Measurements from ENCODE around the gene MGRN1. TPM values are rescaled to one million over a fixed set of nuclear protein-coding genes. Genes with fewer than 3 reads are reported as not detected.

The MGRN1 gene
- polyA plus RNA-seq, 1 donor from 2014 or later = 35.9 TPM

- H3K9ac ChIP-seq (ENCODE audit: low read length) = peak overlapping the region; percentile 98
Measured at GRCh38 chr16:4624827-4625559, 367 bp downstream of the MGRN1 start.

DNA sequence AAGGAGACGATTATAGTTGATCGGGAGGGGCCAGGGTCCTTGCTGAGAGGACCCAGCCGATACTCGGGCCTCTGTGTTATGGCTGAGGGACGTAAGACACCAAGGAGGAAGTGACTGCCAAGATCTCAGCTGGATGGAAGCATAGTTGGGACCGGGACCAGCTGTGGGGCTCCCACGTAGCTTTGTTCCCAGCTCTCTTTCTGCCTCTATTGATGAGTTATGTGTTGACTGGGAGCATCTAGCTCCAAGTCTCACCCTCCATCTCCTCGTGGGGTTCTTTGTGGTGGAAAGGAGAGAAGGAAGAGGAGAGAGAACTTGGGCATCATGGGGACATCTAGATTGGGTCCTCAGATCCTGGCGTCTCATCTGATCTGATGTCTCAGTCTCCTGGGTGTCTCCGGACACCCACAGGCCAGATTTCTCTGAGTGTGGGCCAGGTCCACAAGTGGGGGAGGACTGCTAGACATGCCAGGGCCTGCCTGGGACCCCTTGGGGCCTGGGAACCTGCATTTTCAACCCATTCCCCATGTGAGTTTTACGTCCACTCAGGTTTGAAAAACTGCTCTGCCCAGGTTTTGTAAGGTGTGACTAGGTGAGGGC is 1.0 kb downstream of the MGRN1 start:
- Histone ChIP-seq H3K27me3 (ENCODE audit: insufficient read depth, low read depth, low read length) (no peaks in the 10 kb centered on the region), H4K20me1 (ENCODE audit: insufficient read depth) (no peaks in the 10 kb centered on the region), H3K27ac (ENCODE audit: low read length) (peak overlapping the region; percentile 95), H3F3A (ENCODE audit: insufficient read depth, low read length, poor library complexity, severe bottlenecking) (no peaks in the 10 kb centered on the region), H3K4me2 (ENCODE audit: low read length) (peak overlapping the region; percentile 96), H3K4me3 (ENCODE audit: low read length) (peak overlapping the region; percentile 98), H3K9ac (ENCODE audit: low read length) (peak overlapping the region; percentile 98), H3K79me2 (replicated peaks; ENCODE audit: insufficient read depth, low read length) (peaks cover 46% of the 10 kb centered on the region), H2AFZ (ENCODE audit: low read depth, low read length) (peak overlapping the region; percentile 40), H3K9me3 (ENCODE audit: low read length) (no peaks in the 10 kb centered on the region), H3K9me2 (ENCODE audit: insufficient read depth, low read length) (no peaks in the 10 kb centered on the region), H3K36me3 (ENCODE audit: insufficient read depth, low read length) (no peaks in the 10 kb centered on the region)
- TF ChIP-seq TAF1 (IDR thresholded peaks at IDR 0.05; ENCODE audit: low read depth) (no peak), RAD21 (conservative IDR thresholded peaks at IDR 0.05) (no peak), CTCF (IDR thresholded peaks at IDR 0.05; ENCODE audit: poor library complexity, severe bottlenecking) (no peak), EZH2 (IDR thresholded peaks at IDR 0.05; ENCODE audit: borderline replicate concordance, insufficient read depth, low read length, poor library complexity, severe bottlenecking) (no peak), SMC3 (conservative IDR thresholded peaks at IDR 0.05; ENCODE audit: poor library complexity) (no peak), EP300 (conservative IDR thresholded peaks at IDR 0.05; ENCODE audit: poor library complexity, severe bottlenecking) (no peak), POLR2AphosphoS5 (IDR thresholded peaks at IDR 0.05) (no peak)

More at GRCh38 chr16:4624827-4625559, 367 bp downstream of the MGRN1 start:
- peak overlapping the region; percentile 95 for H3K27ac ChIP-seq (ENCODE audit: low read length)
- peak overlapping the region; percentile 96 for H3K4me2 ChIP-seq (ENCODE audit: low read length)
- H3K36me3 ChIP-seq (ENCODE audit: insufficient read depth, low read length) = no peaks in the 10 kb centered on the region
- H2AFZ ChIP-seq (ENCODE audit: low read depth, low read length) = peak overlapping the region; percentile 51
- peak overlapping the region; percentile 98 for H3K4me3 ChIP-seq (ENCODE audit: low read length)
- no peaks in the 10 kb centered on the region for H3K27me3 ChIP-seq (ENCODE audit: insufficient read depth, low read depth, low read length)
- no peaks in the 10 kb centered on the region for H3K9me2 ChIP-seq (ENCODE audit: insufficient read depth, low read length)
- H3F3A ChIP-seq (ENCODE audit: insufficient read depth, low read length, poor library complexity, severe bottlenecking) = no peaks in the 10 kb centered on the region
- no peaks in the 10 kb centered on the region for H3K9me3 ChIP-seq (ENCODE audit: low read length)
- peaks cover 41% of the 10 kb centered on the region for H3K79me2 ChIP-seq (replicated peaks; ENCODE audit: insufficient read depth, low read length)
- TF ChIP-seq RAD21 (conservative IDR thresholded peaks at IDR 0.05) (no peak), EP300 (conservative IDR thresholded peaks at IDR 0.05; ENCODE audit: poor library complexity, severe bottlenecking) (peak; percentile 17), TAF1 (IDR thresholded peaks at IDR 0.05; ENCODE audit: low read depth) (peak; percentile 20), EZH2 (IDR thresholded peaks at IDR 0.05; ENCODE audit: borderline replicate concordance, insufficient read depth, low read length, poor library complexity, severe bottlenecking) (no peak), POLR2AphosphoS5 (IDR thresholded peaks at IDR 0.05) (peak; percentile 85), CTCF (IDR thresholded peaks at IDR 0.05; ENCODE audit: poor library complexity, severe bottlenecking) (no peak), SMC3 (conservative IDR thresholded peaks at IDR 0.05; ENCODE audit: poor library complexity) (no peak), MXI1 (conservative IDR thresholded peaks at IDR 0.05; ENCODE audit: poor library complexity, severe bottlenecking) (peak; percentile 71)
- TF ChIP-seq, protein P1, sequence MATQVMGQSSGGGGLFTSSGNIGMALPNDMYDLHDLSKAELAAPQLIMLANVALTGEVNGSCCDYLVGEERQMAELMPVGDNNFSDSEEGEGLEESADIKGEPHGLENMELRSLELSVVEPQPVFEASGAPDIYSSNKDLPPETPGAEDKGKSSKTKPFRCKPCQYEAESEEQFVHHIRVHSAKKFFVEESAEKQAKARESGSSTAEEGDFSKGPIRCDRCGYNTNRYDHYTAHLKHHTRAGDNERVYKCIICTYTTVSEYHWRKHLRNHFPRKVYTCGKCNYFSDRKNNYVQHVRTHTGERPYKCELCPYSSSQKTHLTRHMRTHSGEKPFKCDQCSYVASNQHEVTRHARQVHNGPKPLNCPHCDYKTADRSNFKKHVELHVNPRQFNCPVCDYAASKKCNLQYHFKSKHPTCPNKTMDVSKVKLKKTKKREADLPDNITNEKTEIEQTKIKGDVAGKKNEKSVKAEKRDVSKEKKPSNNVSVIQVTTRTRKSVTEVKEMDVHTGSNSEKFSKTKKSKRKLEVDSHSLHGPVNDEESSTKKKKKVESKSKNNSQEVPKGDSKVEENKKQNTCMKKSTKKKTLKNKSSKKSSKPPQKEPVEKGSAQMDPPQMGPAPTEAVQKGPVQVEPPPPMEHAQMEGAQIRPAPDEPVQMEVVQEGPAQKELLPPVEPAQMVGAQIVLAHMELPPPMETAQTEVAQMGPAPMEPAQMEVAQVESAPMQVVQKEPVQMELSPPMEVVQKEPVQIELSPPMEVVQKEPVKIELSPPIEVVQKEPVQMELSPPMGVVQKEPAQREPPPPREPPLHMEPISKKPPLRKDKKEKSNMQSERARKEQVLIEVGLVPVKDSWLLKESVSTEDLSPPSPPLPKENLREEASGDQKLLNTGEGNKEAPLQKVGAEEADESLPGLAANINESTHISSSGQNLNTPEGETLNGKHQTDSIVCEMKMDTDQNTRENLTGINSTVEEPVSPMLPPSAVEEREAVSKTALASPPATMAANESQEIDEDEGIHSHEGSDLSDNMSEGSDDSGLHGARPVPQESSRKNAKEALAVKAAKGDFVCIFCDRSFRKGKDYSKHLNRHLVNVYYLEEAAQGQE (IDR thresholded peaks at IDR 0.05; ENCODE audit: borderline replicate concordance) = no peak
- H4K20me1 ChIP-seq (ENCODE audit: insufficient read depth) = no peaks in the 10 kb centered on the region

All from neural cell (in vitro differentiated cells).